Mesenchymal stem cell (in vitro differentiated cells and primary cell): ENCODE measurements around the gene MATN1.

Source experiments
- DNase-seq: peaks from one replicate; pipeline ENCODE4 v3.0.0-alpha.2; 2013
- H2AFZ ChIP-seq: one replicate; pipeline ENCODE4 v1.6.1; 2013; ENCODE audit warnings: low read depth, mild to moderate bottlenecking, control low read depth, inconsistent platforms, low read length, moderate library complexity
- H2AK5ac ChIP-seq: 2 replicates; pipeline ENCODE4 v1.6.1; 2013; ENCODE audit warnings: low read length, moderate library complexity, mild to moderate bottlenecking, inconsistent platforms; ENCODE audit not compliant: severe bottlenecking
- H2BK120ac ChIP-seq: one replicate; pipeline ENCODE4 v1.6.1; 2013; ENCODE audit warnings: low read depth, mild to moderate bottlenecking, inconsistent platforms, low read length, moderate library complexity
- H2BK12ac ChIP-seq, 2 experiments: one replicate each; pipeline ENCODE4 v1.6.1; 2013; ENCODE audit warnings: inconsistent platforms in 2 of 2, low read length in 2 of 2, mild to moderate bottlenecking in 2 of 2, moderate library complexity in 2 of 2, control low read depth in 1 of 2
- H2BK15ac ChIP-seq: one replicate; pipeline ENCODE4 v1.6.1; 2013; ENCODE audit warnings: mild to moderate bottlenecking, low read depth, inconsistent platforms; ENCODE audit not compliant: poor library complexity, severe bottlenecking
- H2BK5ac ChIP-seq: 2 replicates; pipeline ENCODE4 v1.6.1; 2013; ENCODE audit warnings: low read depth, mild to moderate bottlenecking, low read length, control low read depth, inconsistent platforms; ENCODE audit not compliant: poor library complexity, severe bottlenecking
- H3K14ac ChIP-seq, 2 experiments: one replicate each; pipeline ENCODE4 v1.6.1; 2013; ENCODE audit warnings: inconsistent platforms in 2 of 2, low read length in 2 of 2, control low read depth in 1 of 2, mild to moderate bottlenecking in 1 of 2, moderate library complexity in 1 of 2
- H3K18ac ChIP-seq, 2 experiments: one replicate each; pipeline ENCODE4 v1.6.1; 2013; ENCODE audit warnings: inconsistent platforms in 2 of 2, low read length in 2 of 2, control low read depth in 1 of 2, low read depth in 1 of 2, mild to moderate bottlenecking in 1 of 2
- H3K23ac ChIP-seq, 2 experiments: one replicate each; pipeline ENCODE4 v1.6.1; 2013; ENCODE audit warnings: inconsistent platforms in 2 of 2, low read length in 2 of 2, mild to moderate bottlenecking in 2 of 2, moderate library complexity in 2 of 2, control low read depth in 1 of 2
- H3K27ac ChIP-seq: 2 replicates; pipeline ENCODE4 v1.5.1; 2013; ENCODE audit warnings: mild to moderate bottlenecking, moderate library complexity, low read length, control low read depth, inconsistent platforms; ENCODE audit not compliant: poor library complexity, severe bottlenecking
- H3K27me3 ChIP-seq, 2 experiments: 2 replicates each; pipeline versions ENCODE4 v1.6.1 to v1.7.0; 2013; ENCODE audit warnings: low read length in 2 of 2, mild to moderate bottlenecking in 2 of 2, moderate library complexity in 2 of 2, control low read depth in 1 of 2, inconsistent platforms in 1 of 2; ENCODE audit not compliant: control insufficient read depth in 1 of 2, insufficient read depth in 1 of 2
- H3K36me3 ChIP-seq, 2 experiments: 2 replicates each; pipeline versions ENCODE4 v1.6.1 to v1.7.0; 2013; ENCODE audit warnings: low read length in 2 of 2, control low read depth in 1 of 2, inconsistent platforms in 1 of 2, low read depth in 1 of 2, mild to moderate bottlenecking in 1 of 2; ENCODE audit not compliant: insufficient read depth in 2 of 2, control insufficient read depth in 1 of 2
- H3K4ac ChIP-seq, 2 experiments: one replicate each; pipeline ENCODE4 v1.6.1; 2013; ENCODE audit warnings: inconsistent platforms in 2 of 2, low read length in 2 of 2, mild to moderate bottlenecking in 2 of 2, moderate library complexity in 2 of 2, control low read depth in 1 of 2, low read depth in 1 of 2
- H3K4me1 ChIP-seq: 2 replicates; pipeline ENCODE4 v1.6.1; 2013; ENCODE audit warnings: low read depth, low read length, control low read depth; ENCODE audit not compliant: control insufficient read depth, insufficient read depth
- H3K4me2 ChIP-seq: 2 replicates; pipeline ENCODE4 v1.6.1; 2013; ENCODE audit warnings: low read length, mild to moderate bottlenecking, inconsistent platforms; ENCODE audit not compliant: poor library complexity, severe bottlenecking
- H3K4me3 ChIP-seq, 2 experiments: 2 replicates each; pipeline versions ENCODE4 v1.5.1 to v1.7.0; 2013; ENCODE audit warnings: low read length in 2 of 2, mild to moderate bottlenecking in 2 of 2, control low read depth in 1 of 2, low read depth in 1 of 2; ENCODE audit not compliant: insufficient read depth in 1 of 2
- H3K79me1 ChIP-seq: replicated peaks from 2 replicates; pipeline ENCODE4 v1.6.1; 2013; ENCODE audit warnings: mild to moderate bottlenecking, control low read depth, low read length, inconsistent platforms; ENCODE audit not compliant: poor library complexity, severe bottlenecking
- H3K9ac ChIP-seq: 2 replicates; pipeline ENCODE4 v1.7.0; 2013; ENCODE audit warnings: mild to moderate bottlenecking, low read length, moderate library complexity
- H3K9me3 ChIP-seq: 2 replicates; pipeline ENCODE4 v1.7.0; 2013; ENCODE audit warnings: mild to moderate bottlenecking, low read length; ENCODE audit not compliant: control insufficient read depth
- H4K8ac ChIP-seq: one replicate; pipeline ENCODE4 v1.6.1; 2013; ENCODE audit warnings: inconsistent platforms, mild to moderate bottlenecking, low read length, moderate library complexity
- H4K91ac ChIP-seq: one replicate; pipeline ENCODE4 v1.6.1; 2013; ENCODE audit warnings: mild to moderate bottlenecking, low read length, inconsistent platforms
- WGBS: methylation state at CpG from one replicate; pipeline ENCODE4 v1.1.7; 2013; ENCODE audit warnings: mixed read lengths; 5-methylcytosine and 5-hydroxymethylcytosine counted together

MATN1 gene

DNA sequence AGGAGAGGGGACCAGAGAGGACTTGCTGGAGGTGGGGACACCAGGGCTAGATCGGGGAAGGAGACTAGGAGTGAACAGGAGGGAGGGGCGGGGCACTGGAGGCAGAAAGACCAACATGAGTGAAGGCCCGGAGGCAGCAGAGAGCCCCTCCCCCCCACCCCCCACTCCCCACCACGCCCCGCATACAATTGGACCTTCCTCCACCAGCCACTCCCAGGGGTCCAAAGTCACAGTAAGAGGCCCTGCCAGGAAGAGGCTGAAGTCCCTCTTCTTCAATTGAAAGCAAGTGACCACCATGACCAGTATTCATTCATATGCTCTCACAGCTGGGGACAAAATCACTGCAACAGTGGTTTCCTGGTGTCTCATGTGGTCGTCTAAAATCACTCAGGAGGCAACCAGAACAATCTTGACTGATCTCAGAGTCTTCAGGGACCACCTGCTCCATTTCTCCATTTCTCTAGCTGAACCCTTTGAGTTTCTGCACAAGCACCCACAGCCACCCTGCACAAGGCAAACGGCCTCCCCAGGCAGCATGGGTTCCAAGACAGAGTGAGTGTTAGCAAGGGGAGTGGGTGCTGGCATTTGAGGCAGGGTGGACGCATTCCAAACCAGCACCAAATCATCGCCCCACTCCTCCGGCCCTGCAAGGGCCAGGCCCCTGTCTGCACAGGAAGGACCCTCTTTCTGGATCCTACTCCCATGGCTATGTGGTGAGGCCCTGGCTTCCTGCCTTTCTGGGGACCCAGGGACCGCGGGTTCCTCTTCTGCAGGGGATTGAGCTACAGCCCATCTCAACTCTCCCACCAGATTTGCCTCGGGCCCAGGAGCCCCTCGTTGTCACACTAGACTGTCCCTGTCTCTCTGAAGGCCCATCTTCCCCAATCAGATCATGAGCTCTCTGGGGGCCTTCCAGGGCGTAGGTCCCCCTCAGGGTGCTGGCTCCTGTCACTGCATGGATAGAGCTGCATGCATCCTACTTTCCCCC is 17.2 kb upstream of the MATN1 start:
- no peak overlapping the region for H3K23ac ChIP-seq
- H2BK120ac ChIP-seq, result no peak overlapping the region
- H4K8ac ChIP-seq, result no peak overlapping the region
- H3K79me1 ChIP-seq, result no peaks in the 10 kb centered on the region
- no peak overlapping the region for H3K9ac ChIP-seq
- H3K4me3 ChIP-seq, result no peak overlapping the region
- H3K4me1 ChIP-seq, result peaks cover 11% of the 10 kb centered on the region
- peaks cover 6% of the 10 kb centered on the region for H3K9me3 ChIP-seq
- 80% methylated on average over 12 of the region's 15 CpGs for WGBS
- H3K18ac ChIP-seq, result no peak overlapping the region
- H2BK12ac ChIP-seq, result no peak overlapping the region
- H4K91ac ChIP-seq, result no peak overlapping the region
- H3K14ac ChIP-seq, result no peak overlapping the region
- no peak overlapping the region for H3K4ac ChIP-seq
- H2AFZ ChIP-seq, result no peak overlapping the region
- H3K27ac ChIP-seq, result no peak overlapping the region
- no peak overlapping the region for H2AK5ac ChIP-seq
- H3K4me2 ChIP-seq, result no peak overlapping the region
- H3K27me3 ChIP-seq, result peaks cover 0 to 55% of the 10 kb centered on the region in 2 experiments
- no peaks in the 10 kb centered on the region for H3K36me3 ChIP-seq
- H2BK5ac ChIP-seq, result no peak overlapping the region
- no peak for DNase-seq
- H2BK15ac ChIP-seq, result no peak overlapping the region

DNA sequence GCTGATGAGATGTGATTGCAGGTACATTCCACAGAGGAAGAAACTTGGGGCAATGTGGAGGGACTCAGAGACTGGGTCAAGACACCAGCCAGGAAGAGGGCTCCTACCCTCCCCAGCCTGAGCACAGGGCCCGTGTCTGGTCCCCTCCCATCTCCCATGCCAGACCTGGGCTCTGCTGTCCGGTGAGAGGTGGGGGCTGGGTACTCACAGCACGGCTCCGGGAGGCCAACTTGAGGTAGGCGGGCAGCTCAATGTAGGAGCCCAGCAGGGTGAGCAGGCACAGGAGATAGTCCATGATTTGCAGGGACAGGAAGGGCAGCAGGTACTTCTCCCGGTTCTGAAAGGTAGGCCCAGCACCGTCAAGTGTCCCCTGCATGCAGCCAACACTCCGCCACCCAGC is 16.2 kb upstream of the MATN1 start:
- Histone ChIP-seq H3K18ac (no peak overlapping the region), H3K4me2 (no peak overlapping the region), H2BK120ac (no peak overlapping the region), H4K8ac (no peak overlapping the region), H3K4me3 (no peak overlapping the region), H3K27me3 (peaks cover 0 to 65% of the 10 kb centered on the region in 2 experiments), H3K9ac (no peak overlapping the region), H2AFZ (no peak overlapping the region), H2BK5ac (no peak overlapping the region), H3K27ac (no peak overlapping the region), H3K14ac (no peak overlapping the region), H2BK15ac (no peak overlapping the region), H3K4ac (no peak overlapping the region), H3K4me1 (peaks cover 11% of the 10 kb centered on the region), H4K91ac (no peak overlapping the region), H3K79me1 (no peaks in the 10 kb centered on the region), H3K23ac (no peak overlapping the region), H3K9me3 (peaks cover 6% of the 10 kb centered on the region), H3K36me3 (no peaks in the 10 kb centered on the region), H2BK12ac (no peak overlapping the region), H2AK5ac (no peak overlapping the region)
- no peak for DNase-seq
- WGBS, result 98% methylated on average over 8 of the region's 8 CpGs

DNA sequence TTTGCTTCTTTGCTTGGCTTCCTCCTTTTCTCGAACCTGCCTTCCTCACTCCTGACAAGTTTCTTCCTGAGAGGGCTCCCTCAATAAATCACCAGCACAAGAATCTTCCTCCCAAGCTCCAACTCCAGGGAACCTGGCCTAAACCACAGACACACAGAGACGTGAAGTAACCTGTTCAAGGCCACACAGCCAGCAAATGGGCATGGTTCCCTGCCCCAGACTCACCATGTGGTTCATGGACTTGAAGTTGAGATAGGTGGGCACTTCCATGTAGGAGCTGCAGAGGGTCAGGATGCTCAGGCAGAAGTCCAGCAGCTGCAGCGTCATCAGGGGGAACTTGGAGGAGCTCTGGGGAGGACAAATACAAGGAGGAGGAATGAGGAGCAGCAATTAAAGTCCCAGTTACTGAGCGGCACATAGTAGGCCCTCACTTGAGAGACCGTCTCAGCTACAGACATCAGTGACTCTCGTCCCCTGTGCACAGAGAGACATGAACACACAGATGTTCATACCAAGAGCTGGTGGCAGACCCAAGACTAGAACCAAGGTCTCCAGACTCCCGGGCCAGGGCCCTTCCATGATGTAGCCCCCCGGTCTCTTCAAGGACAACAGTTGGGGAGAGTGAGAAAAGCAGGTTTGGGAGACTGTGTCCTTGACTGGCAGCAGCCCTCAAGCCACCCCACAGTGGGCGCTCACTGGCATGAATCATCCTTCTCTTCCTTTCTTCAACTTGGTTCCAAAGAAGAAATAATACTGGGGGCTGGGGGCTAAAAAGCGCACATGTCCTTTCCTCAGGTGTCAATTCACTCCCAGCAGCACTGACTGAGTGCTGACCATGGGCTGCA is 15.6 kb upstream of the MATN1 start:
- H2AFZ ChIP-seq, result no peak overlapping the region
- H3K4me1 ChIP-seq, result peaks cover 11% of the 10 kb centered on the region
- no peak overlapping the region for H2BK5ac ChIP-seq
- DNase-seq, result no peak
- H3K27ac ChIP-seq, result no peak overlapping the region
- H2BK12ac ChIP-seq, result no peak overlapping the region
- no peaks in the 10 kb centered on the region for H3K79me1 ChIP-seq
- H3K23ac ChIP-seq, result no peak overlapping the region
- no peak overlapping the region for H3K18ac ChIP-seq
- H3K14ac ChIP-seq, result no peak overlapping the region
- peaks cover 0 to 71% of the 10 kb centered on the region in 2 experiments for H3K27me3 ChIP-seq
- no peak overlapping the region for H2AK5ac ChIP-seq
- no peak overlapping the region for H4K91ac ChIP-seq
- H2BK120ac ChIP-seq, result no peak overlapping the region
- no peak overlapping the region for H2BK15ac ChIP-seq
- H4K8ac ChIP-seq, result no peak overlapping the region
- no peak overlapping the region for H3K4me2 ChIP-seq
- H3K4ac ChIP-seq, result no peak overlapping the region
- 91% methylated on average over 10 of the region's 10 CpGs for WGBS
- H3K9ac ChIP-seq, result no peak overlapping the region
- H3K4me3 ChIP-seq, result no peak overlapping the region
- peaks cover 6% of the 10 kb centered on the region for H3K9me3 ChIP-seq
- H3K36me3 ChIP-seq, result no peaks in the 10 kb centered on the region
